HFFc6 (cell line): Measurements from ENCODE around the gene MRPS6. TPM values are rescaled to one million over a fixed set of nuclear protein-coding genes. Genes with fewer than 3 reads are reported as not detected.
A peak's percentile ranks its signal among the peaks of the same experiment; 100 is the strongest.

Experiments used
- DNase-seq: peaks from one replicate; pipeline ENCODE4 v3.0.0-alpha.2; 2018
- H3K27ac Mint-ChIP-seq: 2 replicates; pipeline ENCODE4 v1.8.0; 2020; ENCODE audit warnings: mild to moderate bottlenecking, mixed read lengths
- H3K27me3 Mint-ChIP-seq: 2 replicates; pipeline ENCODE4 v1.8.0; 2021; ENCODE audit warnings: mild to moderate bottlenecking, moderate library complexity, mixed read lengths; ENCODE audit not compliant: insufficient read depth
- H3K36me3 Mint-ChIP-seq: 2 replicates; pipeline ENCODE4 v1.8.0; 2021; ENCODE audit warnings: low read depth, mixed read lengths
- H3K4me1 Mint-ChIP-seq: 2 replicates; pipeline ENCODE4 v1.8.0; 2020; ENCODE audit warnings: low read depth, mixed read lengths
- H3K4me3 Mint-ChIP-seq: 2 replicates; pipeline ENCODE4 v1.8.0; 2020; ENCODE audit warnings: mild to moderate bottlenecking, moderate library complexity, mixed read lengths
- H3K9me3 Mint-ChIP-seq: 2 replicates; pipeline ENCODE4 v1.8.0; 2020; ENCODE audit warnings: mild to moderate bottlenecking, mixed read lengths
- total RNA-seq, 6 experiments: library from RNA; stranded (reverse); fragmentation: NEBNext Ultra II Directional; extraction: Animal tissue kit (Norgen Biotek cat#: 25700); gene quantifications; 2 replicates in 1 of 6; 3 replicates in 5 of 6; pipeline ENCODE4 v1.2.3, GENCODE V29; 2021
- TF ChIP-seq, protein P1 (sequence below): fragments of 200-600 bp; sonication (generic); IDR thresholded peaks from 2 replicates; pipeline ENCODE4 v1.5.0; 2021; ENCODE audit warnings: antibody characterized with exemption, mild to moderate bottlenecking

Gene MRPS6
- total RNA-seq, 6 experiments from 2014 or later = 57.1 to 89.6 (median 62.8) TPM

GRCh38 chr21:34031835-34032370, 41.5 kb upstream of the MRPS6 start:
- H3K27ac Mint-ChIP-seq = no peak overlapping the region
- peaks cover 57% of the 10 kb centered on the region for H3K4me1 Mint-ChIP-seq
- H3K9me3 Mint-ChIP-seq = peaks cover 5% of the 10 kb centered on the region; the same call in 1 of the 2 replicates
- H3K27me3 Mint-ChIP-seq = no peaks in the 10 kb centered on the region; the same call in 1 of the 2 replicates
- no peak overlapping the region for H3K4me3 Mint-ChIP-seq
- peaks cover 5% of the 10 kb centered on the region; the same call in 1 of the 2 replicates for H3K36me3 Mint-ChIP-seq
- TF ChIP-seq, protein P1, sequence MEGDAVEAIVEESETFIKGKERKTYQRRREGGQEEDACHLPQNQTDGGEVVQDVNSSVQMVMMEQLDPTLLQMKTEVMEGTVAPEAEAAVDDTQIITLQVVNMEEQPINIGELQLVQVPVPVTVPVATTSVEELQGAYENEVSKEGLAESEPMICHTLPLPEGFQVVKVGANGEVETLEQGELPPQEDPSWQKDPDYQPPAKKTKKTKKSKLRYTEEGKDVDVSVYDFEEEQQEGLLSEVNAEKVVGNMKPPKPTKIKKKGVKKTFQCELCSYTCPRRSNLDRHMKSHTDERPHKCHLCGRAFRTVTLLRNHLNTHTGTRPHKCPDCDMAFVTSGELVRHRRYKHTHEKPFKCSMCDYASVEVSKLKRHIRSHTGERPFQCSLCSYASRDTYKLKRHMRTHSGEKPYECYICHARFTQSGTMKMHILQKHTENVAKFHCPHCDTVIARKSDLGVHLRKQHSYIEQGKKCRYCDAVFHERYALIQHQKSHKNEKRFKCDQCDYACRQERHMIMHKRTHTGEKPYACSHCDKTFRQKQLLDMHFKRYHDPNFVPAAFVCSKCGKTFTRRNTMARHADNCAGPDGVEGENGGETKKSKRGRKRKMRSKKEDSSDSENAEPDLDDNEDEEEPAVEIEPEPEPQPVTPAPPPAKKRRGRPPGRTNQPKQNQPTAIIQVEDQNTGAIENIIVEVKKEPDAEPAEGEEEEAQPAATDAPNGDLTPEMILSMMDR = no peak
- no peak for DNase-seq

- H3K4me1 Mint-ChIP-seq = peaks cover 57% of the 10 kb centered on the region
- no peak for DNase-seq
- TF ChIP-seq, protein P1 = no peak
- H3K27ac Mint-ChIP-seq = no peak overlapping the region
- peaks cover 1% of the 10 kb centered on the region for H3K27me3 Mint-ChIP-seq
- no peak overlapping the region for H3K4me3 Mint-ChIP-seq
- peaks cover 5% of the 10 kb centered on the region; the same call in 1 of the 2 replicates for H3K9me3 Mint-ChIP-seq
- H3K36me3 Mint-ChIP-seq = peaks cover 5% of the 10 kb centered on the region; the same call in 1 of the 2 replicates
Measured at GRCh38 chr21:34034369-34035014, 38.9 kb upstream of the MRPS6 start.

DNA sequence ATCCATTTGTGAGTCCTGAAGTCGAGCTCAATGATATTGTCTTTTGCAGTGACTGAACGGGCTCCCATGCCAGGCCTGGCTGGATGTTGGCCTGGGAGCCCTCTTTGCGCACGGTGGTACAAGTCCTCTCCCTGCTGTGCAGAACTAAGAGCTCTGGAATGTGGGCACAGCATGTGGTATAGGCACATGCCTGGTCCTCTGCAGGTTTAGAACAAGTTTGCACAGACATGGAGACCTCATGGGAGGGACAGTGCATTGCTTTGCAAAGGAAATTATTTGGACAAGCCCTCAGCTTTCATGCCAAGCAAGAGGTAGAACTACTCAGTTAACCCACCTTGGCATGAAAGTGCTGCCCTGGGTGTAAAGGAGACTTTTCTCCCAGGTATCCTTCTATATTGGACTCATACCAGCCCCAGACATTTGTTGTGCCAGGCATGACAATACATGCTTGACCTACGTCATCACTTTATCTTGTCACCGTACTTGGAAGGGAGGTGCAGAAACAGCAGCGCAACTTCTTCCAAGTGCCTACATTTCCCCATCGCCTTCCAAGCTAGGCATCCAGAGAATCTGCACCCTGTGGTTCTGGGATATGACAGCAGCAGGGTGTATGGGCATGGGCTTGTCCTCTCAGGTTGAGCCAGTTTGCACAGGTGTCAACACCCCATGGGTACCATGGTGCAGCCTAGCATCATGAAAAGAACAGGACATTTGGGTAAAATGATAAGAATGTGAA, 37.6 kb upstream of the MRPS6 start:
- peaks cover 5% of the 10 kb centered on the region; the same call in 1 of the 2 replicates for H3K9me3 Mint-ChIP-seq
- H3K36me3 Mint-ChIP-seq = peaks cover 5% of the 10 kb centered on the region; the same call in 1 of the 2 replicates
- no peak for DNase-seq
- H3K27me3 Mint-ChIP-seq = peaks cover 1% of the 10 kb centered on the region
- H3K4me3 Mint-ChIP-seq = no peak overlapping the region
- H3K27ac Mint-ChIP-seq = no peak overlapping the region
- H3K4me1 Mint-ChIP-seq = peaks cover 47% of the 10 kb centered on the region
- TF ChIP-seq, protein P1 = no peak

GRCh38 chr21:34037009-34037795, 36.2 kb upstream of the MRPS6 start:
- TF ChIP-seq, protein P1 = no peak
- peaks cover 5% of the 10 kb centered on the region; the same call in 1 of the 2 replicates for H3K36me3 Mint-ChIP-seq
- peaks cover 5% of the 10 kb centered on the region; the same call in 1 of the 2 replicates for H3K9me3 Mint-ChIP-seq
- H3K27me3 Mint-ChIP-seq = peaks cover 1% of the 10 kb centered on the region
- peak; percentile 45 for DNase-seq
- H3K4me3 Mint-ChIP-seq = peak overlapping the region; percentile 38
- peak overlapping the region; percentile 57; the same call in 1 of the 2 replicates for H3K27ac Mint-ChIP-seq
- H3K4me1 Mint-ChIP-seq = peaks cover 39% of the 10 kb centered on the region
